SK-N-MC (cell line): Measurements from ENCODE around the gene B3GNT3.
"Not testable (repeated sequence)": the region's sequence is repeated elsewhere in the genome, so short reads cannot be mapped to it uniquely, and the experiment has no call there.

ENCODE experiments used
- DNase-seq: peaks from one replicate; pipeline ENCODE4 v3.0.0-alpha.2; 2011; ENCODE audit warnings: low read depth, low spot score
- H3K27ac ChIP-seq: fragments of 200-600 bp; sonication (generic); 2 replicates; pipeline ENCODE4 v1.5.1; 2016; ENCODE audit warnings: mixed run types
- H3K36me3 ChIP-seq: fragments of 200-600 bp; sonication (generic); 2 replicates; pipeline ENCODE4 v1.6.1; 2017; ENCODE audit warnings: antibody characterized with exemption, low read length, mixed read lengths; ENCODE audit not compliant: insufficient read depth
- H3K4me3 ChIP-seq: fragments of 200-600 bp; sonication (generic); 2 replicates; pipeline ENCODE4 v1.5.1; 2016
- H3K9ac ChIP-seq: fragments of 200-600 bp; sonication (generic); 2 replicates; pipeline ENCODE4 v1.8.0; 2017; ENCODE audit warnings: mixed run types, mixed read lengths; ENCODE audit not compliant: insufficient read length
- H3K9me3 ChIP-seq: fragments of 200-600 bp; sonication (generic); 2 replicates; pipeline ENCODE4 v1.6.1; 2017; ENCODE audit warnings: low read depth, mild to moderate bottlenecking, antibody characterized with exemption, low read length, moderate library complexity, mixed read lengths
- EZH2 ChIP-seq: fragments of 200-600 bp; sonication (generic); IDR thresholded peaks from one replicate; pipeline ENCODE4 v1.6.1; 2017; ENCODE audit warnings: antibody characterized with exemption
- FOXP2 ChIP-seq: optimal IDR thresholded peaks from 2 replicates; pipeline ENCODE3; 2011; ENCODE audit warnings: mild to moderate bottlenecking, moderate library complexity; ENCODE audit not compliant: insufficient read depth; ENCODE audit errors: extremely low read length, control extremely low read depth
- POLR2AphosphoS5 ChIP-seq: IDR thresholded peaks from 2 replicates; pipeline ENCODE4 v1.6.1; 2012; ENCODE audit warnings: mild to moderate bottlenecking, low read depth, low read length, borderline replicate concordance

Gene B3GNT3

DNA sequence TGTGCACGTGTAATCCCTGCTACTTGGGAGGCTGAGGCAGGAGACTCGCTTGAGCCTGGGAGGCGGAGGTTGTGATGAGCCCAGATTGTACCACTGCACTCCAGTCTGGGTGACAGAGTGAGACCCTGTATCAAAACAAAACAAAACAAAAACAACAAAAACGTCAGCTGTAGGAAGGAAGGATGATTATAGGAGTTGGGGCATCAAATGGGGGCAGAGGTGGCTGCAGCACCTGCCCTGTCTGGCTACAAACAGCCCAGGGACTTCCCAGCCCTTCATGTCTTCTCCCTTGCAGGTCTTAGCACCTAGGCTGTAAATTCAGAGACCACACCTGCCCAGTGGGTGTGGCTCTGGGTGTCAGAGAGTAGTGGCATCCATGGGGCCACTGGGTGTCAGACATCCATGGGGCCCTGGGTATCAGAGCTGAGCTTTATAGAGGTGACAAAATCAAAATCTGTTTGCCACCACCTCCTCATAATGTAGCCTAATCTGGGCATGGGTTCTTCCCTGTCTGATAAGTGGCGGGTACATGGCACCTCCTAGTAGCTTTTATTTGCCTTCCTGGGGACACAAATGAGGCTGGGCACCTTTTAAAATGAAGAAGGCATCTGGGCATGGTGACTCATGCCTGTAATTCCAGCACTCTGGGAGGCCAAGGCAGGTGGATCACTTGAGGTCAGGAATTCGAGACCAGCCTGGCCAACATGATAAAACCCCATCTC lies 4.7 kb upstream of the B3GNT3 start:
- no peak overlapping the region for H3K4me3 ChIP-seq
- H3K27ac ChIP-seq: no peak overlapping the region
- no peak overlapping the region for H3K9ac ChIP-seq
- no peak for TF ChIP-seq POLR2AphosphoS5
- TF ChIP-seq EZH2: no peak
- no peak for TF ChIP-seq FOXP2
- H3K9me3 ChIP-seq: no peaks in the 10 kb centered on the region
- no peaks in the 10 kb centered on the region for H3K36me3 ChIP-seq
- DNase-seq: no peak

DNA sequence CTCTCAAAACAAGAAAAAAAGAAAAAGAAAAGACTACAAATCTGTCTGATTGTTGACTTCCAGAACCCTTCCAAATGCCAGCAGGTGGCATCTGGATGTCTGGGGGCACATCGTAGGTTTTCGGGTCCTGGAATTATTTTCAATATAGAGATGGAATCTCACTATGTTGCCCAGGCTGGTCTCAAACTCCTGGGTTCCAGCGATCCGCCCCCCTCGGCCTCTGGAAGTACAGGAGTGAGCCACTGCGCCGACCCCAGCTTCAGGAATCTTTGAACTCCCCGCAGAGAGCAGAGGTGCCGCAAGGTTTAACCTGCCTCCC lies 567 bp upstream of the B3GNT3 start:
- Histone ChIP-seq H3K4me3 (peak overlapping the region; percentile 54), H3K27ac (no peak overlapping the region), H3K9ac (no peak overlapping the region), H3K9me3 (no peaks in the 10 kb centered on the region), H3K36me3 (no peaks in the 10 kb centered on the region)
- no peak for TF ChIP-seq FOXP2
- no peak for TF ChIP-seq POLR2AphosphoS5
- DNase-seq: no peak

DNA sequence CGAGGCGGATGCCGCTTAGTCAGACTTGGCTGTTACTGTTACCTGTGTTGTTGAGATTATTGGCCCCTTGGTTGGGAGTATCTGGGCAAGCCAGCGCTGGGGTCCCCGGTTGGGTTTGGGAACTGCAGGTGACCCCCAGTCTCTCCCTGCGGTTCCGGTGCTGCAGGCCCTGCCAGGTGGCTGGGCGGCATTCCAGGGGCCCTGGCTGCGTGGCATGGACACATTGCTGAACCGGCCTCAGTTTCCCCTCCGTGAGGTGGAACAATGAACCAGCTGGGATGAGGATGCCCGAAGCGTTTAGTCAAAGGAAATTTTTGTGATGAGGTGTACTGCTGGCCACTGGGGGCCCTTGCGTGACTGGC lies 538 bp downstream of the B3GNT3 start:
- Histone ChIP-seq H3K9ac (no peak overlapping the region), H3K4me3 (no peak overlapping the region), H3K27ac (no peak overlapping the region), H3K9me3 (no peaks in the 10 kb centered on the region), H3K36me3 (no peaks in the 10 kb centered on the region)
- DNase-seq: no peak
- TF ChIP-seq EZH2 (no peak), POLR2AphosphoS5 (no peak), FOXP2 (no peak)

DNA sequence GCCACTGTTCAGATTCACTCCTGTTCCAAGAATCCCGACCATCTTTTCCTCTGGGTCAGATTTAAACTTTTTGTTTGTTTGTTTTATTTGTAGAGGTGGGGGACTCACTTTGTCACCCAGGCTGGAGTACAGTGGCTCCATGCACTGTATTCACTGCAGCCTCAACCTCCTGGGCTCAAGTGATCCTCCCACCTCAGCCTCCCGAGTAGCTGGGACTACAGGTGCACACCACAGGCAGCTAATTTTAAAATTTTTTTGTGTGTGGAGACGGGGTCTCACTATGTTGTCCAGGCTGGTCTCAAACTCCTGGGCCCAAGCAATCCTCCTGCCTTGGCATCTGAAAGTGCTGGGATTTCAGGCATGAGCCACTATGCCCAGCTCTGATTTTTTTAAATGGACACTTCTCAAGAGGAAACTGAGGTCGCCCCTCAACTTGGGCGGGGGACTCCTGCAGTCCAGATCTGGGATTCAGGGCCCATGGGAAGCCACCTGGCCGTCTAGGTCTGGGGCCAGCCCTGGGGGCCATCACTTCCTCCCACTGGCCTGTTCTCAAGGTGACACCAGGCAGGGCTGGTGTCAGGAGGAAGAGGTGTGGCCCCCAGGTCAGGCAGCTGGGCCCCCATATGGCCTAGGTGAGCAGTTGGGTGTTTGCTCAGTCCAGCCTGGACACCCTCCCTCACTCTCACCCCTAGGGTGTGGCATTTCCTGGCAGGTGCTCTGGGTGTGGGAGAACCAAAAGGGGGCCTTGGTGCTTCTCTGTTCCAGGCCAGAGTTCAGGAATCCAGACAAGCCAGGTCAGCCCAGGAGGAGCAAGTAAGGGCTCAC lies 1.3 kb downstream of the B3GNT3 start:
- no peaks in the 10 kb centered on the region for H3K36me3 ChIP-seq
- H3K27ac ChIP-seq: no peak overlapping the region
- no peak overlapping the region for H3K9ac ChIP-seq
- no peak for TF ChIP-seq FOXP2
- TF ChIP-seq POLR2AphosphoS5: no peak
- TF ChIP-seq EZH2: no peak
- no peak overlapping the region for H3K4me3 ChIP-seq
- DNase-seq: no peak
- no peaks in the 10 kb centered on the region for H3K9me3 ChIP-seq

DNA sequence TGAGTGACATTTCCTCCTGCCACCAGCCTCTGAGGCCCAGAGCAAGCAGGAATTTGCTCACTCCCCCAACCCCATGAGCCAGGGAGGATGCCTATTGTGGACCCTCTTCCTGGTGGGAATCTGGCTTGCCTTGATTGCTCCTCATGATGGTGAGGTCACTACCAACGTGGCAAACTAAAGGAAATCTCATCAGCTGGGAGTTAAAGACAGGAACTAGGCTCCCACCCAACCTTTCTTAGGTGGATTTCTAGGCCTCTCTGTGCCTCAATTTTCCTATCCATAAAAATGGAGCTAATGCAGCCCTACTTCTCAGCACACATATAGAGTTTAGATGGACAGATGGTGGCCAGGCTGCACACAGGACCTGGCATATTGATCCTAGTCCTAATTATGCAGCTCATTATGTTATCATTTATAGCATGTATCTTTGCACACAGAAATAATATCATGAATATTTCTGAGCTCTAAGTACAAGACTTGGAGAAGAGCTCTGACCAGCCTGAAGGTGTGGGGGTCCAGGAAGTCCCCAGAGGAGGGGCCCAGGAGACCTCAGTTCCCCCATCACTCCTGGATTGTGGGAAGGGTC lies 2.0 kb downstream of the B3GNT3 start:
- TF ChIP-seq POLR2AphosphoS5 (no peak), FOXP2 (no peak), EZH2 (no peak)
- Histone ChIP-seq H3K4me3 (no peak overlapping the region), H3K9ac (no peak overlapping the region), H3K36me3 (no peaks in the 10 kb centered on the region), H3K9me3 (no peaks in the 10 kb centered on the region), H3K27ac (no peak overlapping the region)
- DNase-seq: no peak

DNA sequence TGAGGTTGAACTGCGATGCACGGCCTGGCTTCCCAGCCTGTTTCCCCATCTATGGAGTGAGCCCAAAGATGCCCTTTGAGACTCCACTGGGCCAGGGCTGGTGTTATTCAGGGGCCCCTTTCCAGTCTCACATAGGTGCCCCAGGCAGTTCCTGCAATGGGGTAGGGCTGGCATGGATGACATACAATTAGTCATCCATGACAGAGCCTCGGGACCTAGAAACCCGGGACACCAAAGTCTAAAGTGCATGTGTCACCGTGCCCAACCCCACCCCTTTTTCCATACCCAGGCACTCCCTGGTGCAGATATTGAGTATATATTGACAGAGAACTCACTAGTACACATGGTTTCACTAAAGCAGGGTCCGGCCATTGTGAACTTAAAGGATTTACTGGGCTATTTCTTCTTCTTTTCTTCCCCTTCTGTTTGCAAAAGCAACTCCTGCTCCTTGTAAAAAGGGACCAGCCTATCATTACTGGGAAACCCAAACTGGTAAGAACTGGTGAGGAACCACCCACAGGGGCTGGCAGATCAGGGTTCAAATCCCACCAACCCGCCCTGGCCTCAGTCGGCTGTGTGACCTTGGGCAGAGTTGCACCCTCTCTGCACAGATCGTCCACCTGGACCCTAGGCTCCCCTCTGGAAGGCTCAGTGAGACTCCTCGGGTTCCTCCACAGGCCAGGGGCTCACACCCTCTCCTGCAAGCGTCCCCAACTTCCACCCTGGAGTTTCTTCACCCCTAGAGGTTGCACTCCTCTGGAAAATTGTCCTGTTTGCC lies 2.7 kb downstream of the B3GNT3 start:
- no peak for DNase-seq
- no peak for TF ChIP-seq POLR2AphosphoS5
- Histone ChIP-seq H3K9me3 (no peaks in the 10 kb centered on the region), H3K27ac (no peak overlapping the region), H3K9ac (no peak overlapping the region), H3K4me3 (no peak overlapping the region), H3K36me3 (no peaks in the 10 kb centered on the region)

DNA sequence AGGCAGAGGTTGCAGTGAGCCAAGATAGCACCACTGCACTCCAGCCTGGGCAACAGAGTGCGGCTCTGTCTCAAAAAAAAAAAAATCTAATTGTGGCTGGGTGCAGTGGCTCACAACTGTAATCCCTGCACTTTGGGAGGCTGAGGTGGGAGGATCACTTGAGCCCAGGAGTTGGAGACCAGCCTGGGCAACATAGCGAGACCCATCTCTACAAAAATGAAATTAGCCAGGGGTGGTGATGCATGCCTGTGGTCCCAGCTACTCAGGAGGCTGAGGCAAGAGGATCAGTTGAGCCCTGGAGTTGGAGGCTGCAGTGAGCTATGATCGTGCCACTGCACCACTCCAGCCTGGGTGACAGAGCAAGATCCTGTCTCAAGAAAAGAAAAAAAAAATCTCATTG lies 3.7 kb downstream of the B3GNT3 start:
- H3K4me3 ChIP-seq, H3K36me3 ChIP-seq, DNase-seq, H3K27ac ChIP-seq, H3K9ac ChIP-seq, H3K9me3 ChIP-seq: not testable (repeated sequence)

DNA sequence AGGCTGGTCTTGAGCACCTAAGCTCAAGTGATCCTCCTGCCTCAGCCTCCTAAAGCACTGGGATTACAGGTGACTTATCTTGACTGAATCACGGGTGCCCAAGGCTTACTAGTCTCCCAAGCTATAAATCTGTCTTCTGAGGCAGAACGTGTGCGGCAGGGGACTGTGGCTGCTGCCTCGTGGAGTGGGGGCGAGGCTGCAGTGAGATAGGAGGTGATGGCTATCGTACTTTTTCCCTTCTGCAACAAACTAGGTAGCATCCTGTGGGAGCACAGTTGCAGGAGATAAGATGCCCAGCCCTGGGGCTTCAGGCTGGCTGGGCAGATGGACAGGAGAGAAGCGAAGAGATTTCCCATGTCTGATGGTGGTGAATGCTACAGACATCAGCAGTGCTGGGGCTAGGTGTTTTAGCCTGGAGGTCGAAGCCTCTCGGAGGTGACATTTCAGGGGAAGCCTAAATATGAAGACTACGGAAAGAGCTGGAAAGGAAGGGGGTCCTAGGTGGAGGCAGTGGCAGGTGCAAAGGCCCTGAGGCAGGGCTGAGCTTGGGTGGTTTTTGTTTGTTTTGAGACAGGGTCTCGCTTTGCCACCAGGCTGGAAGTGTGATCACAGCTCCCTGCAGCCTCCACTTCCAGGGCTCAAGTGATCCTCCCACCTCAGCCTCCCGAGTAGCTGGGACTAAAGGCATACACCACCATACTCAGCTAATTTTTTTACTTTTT lies 7.4 kb downstream of the B3GNT3 start:
- no peak for TF ChIP-seq EZH2
- TF ChIP-seq FOXP2: no peak
- no peak for TF ChIP-seq POLR2AphosphoS5
- Histone ChIP-seq H3K36me3 (no peaks in the 10 kb centered on the region), H3K9ac (no peak overlapping the region), H3K4me3 (no peak overlapping the region), H3K27ac (no peak overlapping the region), H3K9me3 (no peaks in the 10 kb centered on the region)
- DNase-seq: no peak
